WERI-Rb-1 (cell line): Measurements from ENCODE around the gene RNF207.

Experiments
- DNase-seq: peaks from one replicate; pipeline ENCODE4 v3.0.0-alpha.2; 2020
- H3K27ac ChIP-seq: fragments of 250-450 bp; sonication (Bioruptor Pico); 2 replicates; pipeline ENCODE4 v1.5.1; 2020; ENCODE audit warnings: mild to moderate bottlenecking, moderate library complexity
- H3K27me3 ChIP-seq: fragments of 250-450 bp; sonication (Bioruptor Pico); 2 replicates; pipeline ENCODE4 v1.5.1; 2021; ENCODE audit warnings: mild to moderate bottlenecking, low read depth, moderate library complexity; ENCODE audit not compliant: insufficient read depth, severe bottlenecking
- H3K36me3 ChIP-seq: fragments of 250-450 bp; sonication (Bioruptor Pico); 2 replicates; pipeline ENCODE4 v1.5.1; 2020; ENCODE audit warnings: mild to moderate bottlenecking, moderate library complexity
- H3K4me3 ChIP-seq: 2 replicates; pipeline ENCODE4 v1.5.1; 2011; ENCODE audit warnings: low read depth, mild to moderate bottlenecking, control low read depth, low read length
- H3K9me3 ChIP-seq: fragments of 250-450 bp; sonication (Bioruptor Pico); 2 replicates; pipeline ENCODE4 v1.5.1; 2021; ENCODE audit warnings: mild to moderate bottlenecking, moderate library complexity; ENCODE audit not compliant: severe bottlenecking
- CTCF ChIP-seq: IDR thresholded peaks from 2 replicates; pipeline ENCODE4 v1.5.1; 2011; ENCODE audit warnings: low read depth, mild to moderate bottlenecking, control low read depth, inconsistent platforms, low read length

RNF207 gene

GRCh38 chr1:6224718-6225117, 18.8 kb downstream of the RNF207 start:
- Histone ChIP-seq H3K9me3 (no peaks in the 10 kb centered on the region), H3K27ac (no peak overlapping the region), H3K4me3 (no peak overlapping the region), H3K36me3 (peaks cover 72% of the 10 kb centered on the region), H3K27me3 (no peaks in the 10 kb centered on the region)
- no peak for DNase-seq
- TF ChIP-seq CTCF, result no peak

- no peak for TF ChIP-seq CTCF
- Histone ChIP-seq H3K9me3 (no peaks in the 10 kb centered on the region), H3K4me3 (no peak overlapping the region), H3K27me3 (no peaks in the 10 kb centered on the region), H3K27ac (no peak overlapping the region), H3K36me3 (peaks cover 81% of the 10 kb centered on the region)
- DNase-seq, result no peak
These were observed 19.7 kb downstream of the RNF207 start for GRCh38 chr1:6225651-6226050.

DNA sequence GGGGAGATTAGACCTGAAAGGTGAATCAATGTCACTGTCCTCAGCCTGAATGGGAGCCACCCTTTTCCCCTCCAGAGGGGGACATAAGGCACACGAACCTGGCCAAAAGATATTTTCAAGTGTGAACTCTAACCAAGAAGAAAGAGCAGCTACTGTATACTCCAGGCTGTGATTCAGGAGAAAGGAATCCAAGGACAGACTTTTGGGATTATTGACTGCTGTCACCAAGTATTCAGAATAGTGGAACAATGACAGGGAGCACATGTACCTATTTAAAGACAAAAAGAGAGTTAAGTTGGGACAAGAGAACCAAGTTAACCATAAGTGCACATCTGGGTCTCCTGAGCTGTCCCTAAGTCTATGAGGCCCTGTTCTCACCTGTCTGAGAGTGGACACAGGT, 27.5 kb downstream of the RNF207 start:
- DNase-seq, result no peak
- Histone ChIP-seq H3K9me3 (peaks cover 4% of the 10 kb centered on the region), H3K36me3 (peaks cover 61% of the 10 kb centered on the region), H3K27me3 (no peaks in the 10 kb centered on the region), H3K27ac (peak overlapping the region; percentile 57), H3K4me3 (no peak overlapping the region)
- no peak for TF ChIP-seq CTCF

GRCh38 chr1:6234502-6235295, 28.8 kb downstream of the RNF207 start:
- H3K9me3 ChIP-seq, result peaks cover 4% of the 10 kb centered on the region
- peak overlapping the region; percentile 85 for H3K4me3 ChIP-seq
- no peak for DNase-seq
- H3K36me3 ChIP-seq, result peaks cover 50% of the 10 kb centered on the region
- no peaks in the 10 kb centered on the region for H3K27me3 ChIP-seq
- TF ChIP-seq CTCF, result no peak
- H3K27ac ChIP-seq, result peak overlapping the region; percentile 83

DNA sequence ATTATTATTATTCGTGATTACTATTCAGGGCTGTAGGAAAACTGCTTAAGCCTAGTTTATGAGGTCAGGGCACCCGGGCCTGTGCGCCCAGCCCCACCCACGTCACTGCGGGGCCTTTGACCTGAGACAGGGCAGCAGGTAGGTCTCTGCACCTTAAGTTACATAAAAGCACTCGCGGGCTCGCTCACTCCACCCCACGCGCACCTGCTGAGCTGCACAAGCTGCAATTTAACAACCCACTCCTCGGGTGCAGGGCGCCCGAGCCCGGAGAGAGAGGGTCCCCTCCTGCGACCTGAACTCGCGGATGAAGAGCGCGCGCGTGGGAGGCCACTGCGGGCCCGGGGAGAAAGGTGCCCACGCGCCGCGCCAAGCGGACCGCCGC, 29.4 kb downstream of the RNF207 start:
- peaks cover 44% of the 10 kb centered on the region for H3K36me3 ChIP-seq
- H3K27me3 ChIP-seq, result no peaks in the 10 kb centered on the region
- peak overlapping the region; percentile 83 for H3K27ac ChIP-seq
- no peak for DNase-seq
- H3K4me3 ChIP-seq, result peak overlapping the region; percentile 85
- peaks cover 4% of the 10 kb centered on the region for H3K9me3 ChIP-seq
- no peak for TF ChIP-seq CTCF

GRCh38 chr1:6237093-6237492, 31.2 kb downstream of the RNF207 start:
- TF ChIP-seq CTCF, result no peak

More at GRCh38 chr1:6237093-6237492, 31.2 kb downstream of the RNF207 start:
- Histone ChIP-seq H3K27me3 (no peaks in the 10 kb centered on the region), H3K4me3 (no peak overlapping the region), H3K9me3 (peaks cover 4% of the 10 kb centered on the region), H3K27ac (no peak overlapping the region), H3K36me3 (peaks cover 26% of the 10 kb centered on the region)
- DNase-seq, result no peak
